Smooth muscle cell (in vitro differentiated cells): ENCODE measurements around the gene PRSS56. TPM values are rescaled to one million over a fixed set of nuclear protein-coding genes. Genes with fewer than 3 reads are reported as not detected.

ENCODE experiments used
- DNase-seq: peaks from one replicate; lab custom pipeline; 2025; ENCODE audit not compliant: unreplicated experiment; lab: John Stamatoyannopoulos, UW
- H2AFZ ChIP-seq: fragments of 200-600 bp; sonication (generic); 2 replicates; pipeline ENCODE4 v1.6.0; 2016; ENCODE audit warnings: antibody characterized with exemption, low read depth, mild to moderate bottlenecking
- H3F3A ChIP-seq: fragments of 200-600 bp; sonication (generic); 2 replicates; pipeline ENCODE4 v1.6.0; 2017; ENCODE audit warnings: antibody characterized with exemption, low read depth
- H3K27ac ChIP-seq: fragments of 200-600 bp; sonication (generic); 2 replicates; pipeline ENCODE4 v1.5.1; 2016; ENCODE audit warnings: low read depth, mild to moderate bottlenecking
- H3K27me3 ChIP-seq: fragments of 200-600 bp; sonication (generic); 2 replicates; pipeline ENCODE4 v1.6.1; 2016; ENCODE audit warnings: low read depth, mild to moderate bottlenecking
- H3K36me3 ChIP-seq: fragments of 200-600 bp; sonication (generic); 2 replicates; pipeline ENCODE4 v1.5.1; 2016; ENCODE audit warnings: low read depth
- H3K4me1 ChIP-seq: fragments of 200-600 bp; sonication (generic); 2 replicates; pipeline ENCODE4 v1.5.1; 2016; ENCODE audit warnings: low read depth
- H3K4me2 ChIP-seq: fragments of 200-600 bp; sonication (generic); 2 replicates; pipeline ENCODE4 v1.6.0; 2016; ENCODE audit warnings: mild to moderate bottlenecking
- H3K4me3 ChIP-seq: fragments of 200-600 bp; sonication (generic); 2 replicates; pipeline ENCODE4 v1.5.1; 2016; ENCODE audit warnings: mild to moderate bottlenecking
- H3K79me2 ChIP-seq: fragments of 200-600 bp; sonication (generic); 2 replicates; pipeline ENCODE4 v1.6.0; 2016; ENCODE audit warnings: low read depth, mild to moderate bottlenecking
- H3K9ac ChIP-seq: fragments of 200-600 bp; sonication (generic); 2 replicates; pipeline ENCODE4 v1.6.0; 2016; ENCODE audit warnings: low read depth
- H3K9me3 ChIP-seq: fragments of 200-600 bp; sonication (generic); replicated peaks from 2 replicates; pipeline ENCODE4 v1.5.1; 2016; ENCODE audit warnings: low read depth
- H4K20me1 ChIP-seq: fragments of 200-600 bp; sonication (generic); 2 replicates; pipeline ENCODE4 v1.6.0; 2016; ENCODE audit warnings: low read depth
- WGBS: methylation state at CpG from one replicate; pipeline ENCODE4 v1.1.7; 2016; ENCODE audit warnings: low lambda C conversion rate; 5-methylcytosine and 5-hydroxymethylcytosine counted together
- polyA plus RNA-seq: library from polyadenylated mRNA; unstranded; fragments of >200 nt; fragmentation: Nextera tagmentation; extraction: Ambion mirVana; gene quantifications from 2 replicates; pipeline ENCODE4 v1.2.1, GENCODE V29; 2016
- total RNA-seq: library from RNA; depleted of rRNA; stranded (reverse); fragments of >200 nt; gene quantifications from 2 replicates; pipeline ENCODE4 v1.2.3, GENCODE V29; 2014
- TF ChIP-seq, protein P1 (sequence below): fragments of 200-600 bp; sonication (generic); IDR thresholded peaks from 2 replicates; pipeline ENCODE4 v1.5.1; 2017; ENCODE audit warnings: borderline replicate concordance, mild to moderate bottlenecking, antibody characterized with exemption; ENCODE audit not compliant: insufficient read depth, poor library complexity, severe bottlenecking

The PRSS56 gene
- total and polyA plus RNA-seq, 2 experiments from 2014 or later: not detected

GRCh38 chr2:232512602-232513001 is 7.6 kb upstream of the PRSS56 start:
- H3K4me3 ChIP-seq: no peak overlapping the region

DNA sequence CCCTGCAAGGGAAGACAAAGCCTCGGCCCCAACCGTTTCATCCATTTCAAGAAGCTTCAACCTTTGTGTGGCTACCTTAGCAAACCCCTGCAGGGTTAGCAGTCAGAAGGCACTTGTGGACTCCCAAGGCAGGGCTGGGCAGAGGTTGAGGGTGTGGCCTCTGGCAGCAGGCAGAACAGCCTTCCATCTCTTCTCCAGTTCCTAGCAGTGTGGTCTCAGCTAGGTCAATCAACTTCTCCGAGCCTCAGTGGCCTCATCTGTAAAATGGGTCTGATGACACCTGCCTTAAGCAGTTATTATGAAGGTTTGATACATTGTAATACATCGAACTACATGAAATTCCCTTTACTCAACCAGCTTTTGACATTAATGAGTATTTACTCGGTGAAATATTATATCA is 6.8 kb upstream of the PRSS56 start:
- Histone ChIP-seq H2AFZ (no peak overlapping the region), H3K27ac (no peak overlapping the region), H3K4me1 (no peaks in the 10 kb centered on the region), H3K36me3 (no peaks in the 10 kb centered on the region), H3K27me3 (peaks cover 15% of the 10 kb centered on the region), H3K79me2 (no peaks in the 10 kb centered on the region), H3K9ac (no peak overlapping the region), H3K4me2 (no peak overlapping the region), H3K4me3 (no peak overlapping the region), H3F3A (no peaks in the 10 kb centered on the region), H4K20me1 (no peaks in the 10 kb centered on the region), H3K9me3 (no peaks in the 10 kb centered on the region)
- no peak for DNase-seq
- TF ChIP-seq, protein P1, sequence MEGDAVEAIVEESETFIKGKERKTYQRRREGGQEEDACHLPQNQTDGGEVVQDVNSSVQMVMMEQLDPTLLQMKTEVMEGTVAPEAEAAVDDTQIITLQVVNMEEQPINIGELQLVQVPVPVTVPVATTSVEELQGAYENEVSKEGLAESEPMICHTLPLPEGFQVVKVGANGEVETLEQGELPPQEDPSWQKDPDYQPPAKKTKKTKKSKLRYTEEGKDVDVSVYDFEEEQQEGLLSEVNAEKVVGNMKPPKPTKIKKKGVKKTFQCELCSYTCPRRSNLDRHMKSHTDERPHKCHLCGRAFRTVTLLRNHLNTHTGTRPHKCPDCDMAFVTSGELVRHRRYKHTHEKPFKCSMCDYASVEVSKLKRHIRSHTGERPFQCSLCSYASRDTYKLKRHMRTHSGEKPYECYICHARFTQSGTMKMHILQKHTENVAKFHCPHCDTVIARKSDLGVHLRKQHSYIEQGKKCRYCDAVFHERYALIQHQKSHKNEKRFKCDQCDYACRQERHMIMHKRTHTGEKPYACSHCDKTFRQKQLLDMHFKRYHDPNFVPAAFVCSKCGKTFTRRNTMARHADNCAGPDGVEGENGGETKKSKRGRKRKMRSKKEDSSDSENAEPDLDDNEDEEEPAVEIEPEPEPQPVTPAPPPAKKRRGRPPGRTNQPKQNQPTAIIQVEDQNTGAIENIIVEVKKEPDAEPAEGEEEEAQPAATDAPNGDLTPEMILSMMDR: no peak
- WGBS: 79% methylated on average over 5 of the region's 5 CpGs

More at GRCh38 chr2:232512602-232513001, 7.6 kb upstream of the PRSS56 start:
- Histone ChIP-seq H3K4me1 (no peaks in the 10 kb centered on the region), H3K9me3 (no peaks in the 10 kb centered on the region), H3F3A (no peaks in the 10 kb centered on the region), H3K79me2 (no peaks in the 10 kb centered on the region), H2AFZ (no peak overlapping the region), H3K9ac (no peak overlapping the region), H3K27ac (no peak overlapping the region), H3K36me3 (no peaks in the 10 kb centered on the region), H3K27me3 (peaks cover 10% of the 10 kb centered on the region), H4K20me1 (no peaks in the 10 kb centered on the region), H3K4me2 (no peak overlapping the region)
- no peak for DNase-seq
- TF ChIP-seq, protein P1: no peak
- 91% methylated on average over 10 of the region's 10 CpGs for WGBS

- no peak overlapping the region for H3K27ac ChIP-seq
- peaks cover 22% of the 10 kb centered on the region for H3K27me3 ChIP-seq
- no peak overlapping the region for H2AFZ ChIP-seq
- H3K4me1 ChIP-seq: no peaks in the 10 kb centered on the region
- no peaks in the 10 kb centered on the region for H3K9me3 ChIP-seq
- no peaks in the 10 kb centered on the region for H3K36me3 ChIP-seq
- H3F3A ChIP-seq: no peaks in the 10 kb centered on the region
- H3K79me2 ChIP-seq: no peaks in the 10 kb centered on the region
- H3K9ac ChIP-seq: no peak overlapping the region
- WGBS: 93% methylated on average over 7 of the region's 7 CpGs
- TF ChIP-seq, protein P1: no peak
- no peaks in the 10 kb centered on the region for H4K20me1 ChIP-seq
- H3K4me3 ChIP-seq: no peak overlapping the region
- H3K4me2 ChIP-seq: no peak overlapping the region
- no peak for DNase-seq
Measured at GRCh38 chr2:232515639-232516038, 4.5 kb upstream of the PRSS56 start.

DNA sequence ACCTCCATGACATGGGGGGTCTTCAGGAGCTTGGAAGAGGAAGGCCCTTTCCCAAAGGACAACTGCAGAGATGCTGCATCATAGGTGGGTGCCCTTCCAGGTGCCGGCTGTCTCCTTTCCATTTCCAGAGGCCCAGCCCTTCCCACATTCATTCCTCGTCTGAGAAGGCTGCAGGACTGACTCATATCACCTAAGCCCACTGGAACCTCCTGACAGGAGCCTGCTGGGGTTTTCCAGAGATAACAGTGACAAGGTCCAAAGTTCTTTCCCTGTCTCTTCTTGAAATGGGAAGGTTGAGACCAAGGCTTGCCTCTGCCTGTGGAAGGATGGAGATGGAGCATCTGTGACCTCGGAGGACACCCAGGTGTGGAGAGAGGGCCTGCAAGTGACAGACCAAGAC is 3.6 kb upstream of the PRSS56 start:
- Histone ChIP-seq H3K27me3 (peaks cover 31% of the 10 kb centered on the region), H3K79me2 (no peaks in the 10 kb centered on the region), H3K9me3 (no peaks in the 10 kb centered on the region), H3K4me1 (no peaks in the 10 kb centered on the region), H4K20me1 (no peaks in the 10 kb centered on the region), H3F3A (no peaks in the 10 kb centered on the region), H3K27ac (no peak overlapping the region), H2AFZ (no peak overlapping the region), H3K36me3 (no peaks in the 10 kb centered on the region), H3K4me2 (no peak overlapping the region), H3K4me3 (no peak overlapping the region), H3K9ac (no peak overlapping the region)
- 72% methylated on average over 3 of the region's 3 CpGs for WGBS
- no peak for DNase-seq
- TF ChIP-seq, protein P1: no peak
